ENCODE results near the gene ADGRL3. TPM values are rescaled to one million over a fixed set of nuclear protein-coding genes. Genes with fewer than 3 reads are reported as not detected.

Gene ADGRL3
- total and polyA plus RNA-seq, 2 donors (not counting 1 experiment from before 2014, with no cell fraction given): not detected

- no peaks in the 10 kb centered on the region for H3K4me1 ChIP-seq (ENCODE audit: control insufficient read depth in 2 of 2, insufficient read depth in 2 of 2, low read length in 2 of 2)
- Mint-ChIP-seq H3K27me3 (no peaks in the 10 kb centered on the region), H3K27ac (no peak overlapping the region), H3K4me3 (no peak overlapping the region), H3K4me1 (no peaks in the 10 kb centered on the region), H3K9me3 (ENCODE audit: insufficient read depth) (peaks cover 2% of the 10 kb centered on the region)
- no peak overlapping the region for H3K4me3 ChIP-seq (ENCODE audit: control extremely low read depth in 1 of 5, extremely low read depth in 1 of 5, insufficient read depth in 1 of 5, low read depth in 2 of 5, low read length in 4 of 5)
- ChIA-PET CTCF (no interaction called here), POLR2A (no interaction called here)
- no peaks in the 10 kb centered on the region for H3K36me3 ChIP-seq (replicated peaks in 1 of 2; ENCODE audit: control extremely low read depth in 1 of 2, control insufficient read depth in 1 of 2, extremely low read depth in 1 of 2, insufficient read depth in 2 of 2, low read length in 1 of 2)
- H3K9ac ChIP-seq (ENCODE audit: low read length): no peak overlapping the region
- no peak overlapping the region for H3K27ac ChIP-seq (ENCODE audit: low read length in 2 of 2)
- intact Hi-C loops (cut with micrococcal nuclease): no loop called here
- ATAC-seq (ENCODE audit: low read depth): no peak
- H3K9me3 ChIP-seq (ENCODE audit: control extremely low read depth in 1 of 3, control insufficient read depth in 2 of 3, insufficient read depth in 1 of 3, low read length in 2 of 3): no peaks in the 10 kb centered on the region
- no peaks in the 10 kb centered on the region for H3K27me3 ChIP-seq (replicated peaks in 1 of 4; ENCODE audit: control extremely low read depth in 1 of 4, control insufficient read depth in 3 of 4, insufficient read depth in 4 of 4, low read length in 3 of 4)
- DNase-seq: no peak
- no peak for TF ChIP-seq CTCF (IDR thresholded peaks at IDR 0.05)
- TF ChIP-seq EZH2 (IDR thresholded peaks at IDR 0.05; ENCODE audit: borderline replicate concordance, insufficient read depth, low read depth, low read length, poor library complexity, severe bottlenecking): no peak
- H3K79me2 ChIP-seq (ENCODE audit: control insufficient read depth, insufficient read depth, low read length): no peaks in the 10 kb centered on the region
- H2AFZ ChIP-seq (ENCODE audit: insufficient read depth, low read depth, low read length, poor library complexity, severe bottlenecking): no peak overlapping the region
- no peak overlapping the region for H3K4me2 ChIP-seq (replicated peaks; ENCODE audit: low read depth, low read length, poor library complexity, severe bottlenecking)
- no peaks in the 10 kb centered on the region for H4K20me1 ChIP-seq (ENCODE audit: control insufficient read depth, insufficient read depth, low read length, poor library complexity, severe bottlenecking)
These were observed 637.9 kb downstream of the ADGRL3 start for GRCh38 chr4:61838072-61838471.

- Histone ChIP-seq H3K27me3 (replicated peaks in 1 of 4; ENCODE audit: control extremely low read depth in 1 of 4, control insufficient read depth in 3 of 4, insufficient read depth in 4 of 4, low read length in 3 of 4) (no peaks in the 10 kb centered on the region), H3K9ac (ENCODE audit: low read length) (no peak overlapping the region), H3K27ac (ENCODE audit: low read length in 2 of 2) (no peak overlapping the region), H3K9me3 (ENCODE audit: control extremely low read depth in 1 of 3, control insufficient read depth in 2 of 3, insufficient read depth in 1 of 3, low read length in 2 of 3) (peaks cover 0 to 3% (median 0%) of the 10 kb centered on the region in 3 donors), H3K4me3 (ENCODE audit: control extremely low read depth in 1 of 5, extremely low read depth in 1 of 5, insufficient read depth in 1 of 5, low read depth in 2 of 5, low read length in 4 of 5) (no peak overlapping the region), H2AFZ (ENCODE audit: insufficient read depth, low read depth, low read length, poor library complexity, severe bottlenecking) (no peak overlapping the region), H4K20me1 (ENCODE audit: control insufficient read depth, insufficient read depth, low read length, poor library complexity, severe bottlenecking) (no peaks in the 10 kb centered on the region), H3K79me2 (ENCODE audit: control insufficient read depth, insufficient read depth, low read length) (no peaks in the 10 kb centered on the region), H3K4me2 (replicated peaks; ENCODE audit: low read depth, low read length, poor library complexity, severe bottlenecking) (no peak overlapping the region), H3K36me3 (replicated peaks in 1 of 2; ENCODE audit: control extremely low read depth in 1 of 2, control insufficient read depth in 1 of 2, extremely low read depth in 1 of 2, insufficient read depth in 2 of 2, low read length in 1 of 2) (no peaks in the 10 kb centered on the region), H3K4me1 (ENCODE audit: control insufficient read depth in 2 of 2, insufficient read depth in 2 of 2, low read length in 2 of 2) (no peaks in the 10 kb centered on the region)
- no peak overlapping the region for H3K27ac Mint-ChIP-seq
- H3K4me1 Mint-ChIP-seq: no peaks in the 10 kb centered on the region
- WGBS (ENCODE audit: insufficient coverage): no CpG with 5 or more reads among the region's 3 CpGs
- ChIA-PET POLR2A (no interaction called here), CTCF (no interaction called here)
- no peak overlapping the region for H3K4me3 Mint-ChIP-seq
- no peak for ATAC-seq (ENCODE audit: low read depth)
- no peak for DNase-seq
- peaks cover 2% of the 10 kb centered on the region for H3K9me3 Mint-ChIP-seq (ENCODE audit: insufficient read depth)
- no peak for TF ChIP-seq CTCF (IDR thresholded peaks at IDR 0.05)
- no peak for TF ChIP-seq EZH2 (IDR thresholded peaks at IDR 0.05; ENCODE audit: borderline replicate concordance, insufficient read depth, low read depth, low read length, poor library complexity, severe bottlenecking)
- intact Hi-C loops (cut with micrococcal nuclease): no loop called here
- H3K27me3 Mint-ChIP-seq: no peaks in the 10 kb centered on the region
These were observed 641.6 kb downstream of the ADGRL3 start for GRCh38 chr4:61841714-61842113.

Data from B cell (primary cell).